H1 (cell line): ENCODE measurements around the gene PREX1.

Source experiments
- CHD1 ChIP-seq: IDR thresholded peaks from 2 replicates; pipeline ENCODE4 v1.6.1; 2012; ENCODE audit warnings: low read depth, low read length, improper control_type of control experiment
- CREB1 ChIP-seq: IDR thresholded peaks from 2 replicates; pipeline ENCODE4 v1.6.1; 2012; ENCODE audit warnings: inconsistent platforms
- CTCF ChIP-seq, 3 experiments: IDR thresholded peaks; 1 replicate in 2 of 3; 2 replicates in 1 of 3; pipeline versions ENCODE4 v1.5.1 to v1.6.1; 2011; ENCODE audit warnings: low read length in 3 of 3, mild to moderate bottlenecking in 3 of 3, inconsistent platforms in 2 of 3, low read depth in 1 of 3, moderate library complexity in 1 of 3; ENCODE audit not compliant: insufficient read depth in 1 of 3; ENCODE audit errors: control extremely low read depth in 1 of 3
- EP300 ChIP-seq, 2 experiments: IDR thresholded peaks; 1 replicate in 1 of 2; 2 replicates in 1 of 2; pipeline ENCODE4 v1.6.1; 2011 to 2012; ENCODE audit warnings: low read depth in 2 of 2, low read length in 2 of 2, mild to moderate bottlenecking in 2 of 2, borderline replicate concordance in 1 of 2, inconsistent platforms in 1 of 2, moderate library complexity in 1 of 2
- EZH2 ChIP-seq: fragments of 200-600 bp; sonication (generic); IDR thresholded peaks from 2 replicates; pipeline ENCODE4 v1.7.1; 2012; ENCODE audit warnings: low read depth, mild to moderate bottlenecking, moderate library complexity, low read length, inconsistent platforms; ENCODE audit not compliant: severe bottlenecking
- JUN ChIP-seq: IDR thresholded peaks from 2 replicates; pipeline ENCODE4 v1.6.1; 2011; ENCODE audit warnings: low read depth, mild to moderate bottlenecking, improper control_type of control experiment, low read length
- POLR2A ChIP-seq, 2 experiments: IDR thresholded peaks; 1 replicate in 1 of 2; 2 replicates in 1 of 2; pipeline ENCODE4 v1.6.1; 2011; ENCODE audit warnings: low read depth in 2 of 2, low read length in 2 of 2, mild to moderate bottlenecking in 2 of 2; ENCODE audit errors: control extremely low read depth in 1 of 2
- POLR2AphosphoS5 ChIP-seq: IDR thresholded peaks from 2 replicates; pipeline ENCODE4 v1.6.1; 2011; ENCODE audit warnings: low read depth, low read length
- TF ChIP-seq, protein P1 (sequence below): IDR thresholded peaks from 2 replicates; pipeline ENCODE4 v1.6.1; 2012; ENCODE audit warnings: low read length, inconsistent platforms
- TF ChIP-seq, protein P2 (sequence below): IDR thresholded peaks from 2 replicates; pipeline ENCODE4 v1.6.1; 2012; ENCODE audit warnings: inconsistent platforms

DNA sequence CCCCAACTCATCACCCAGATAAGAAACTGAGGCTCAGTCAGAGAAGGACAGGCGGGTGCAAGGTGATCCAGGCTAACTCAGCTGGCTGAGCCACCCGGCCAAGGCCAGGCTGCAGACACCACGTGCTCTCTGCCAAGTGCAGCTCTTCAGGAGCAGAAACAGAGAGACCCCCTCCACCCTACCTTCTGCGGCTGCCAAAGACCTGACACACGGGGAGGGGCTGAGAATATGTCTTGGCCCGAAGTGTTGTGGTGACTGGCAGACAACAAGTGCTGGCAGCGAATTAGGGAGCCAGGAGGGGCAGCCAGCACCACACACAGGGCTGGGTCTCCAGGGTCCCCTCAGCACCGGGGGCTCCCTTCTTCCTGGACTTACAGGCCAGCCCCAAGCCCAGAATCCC is 22.5 kb downstream of the PREX1 start:
- no peak for TF ChIP-seq POLR2A (IDR thresholded peaks at IDR 0.05; ENCODE audit: control extremely low read depth in 1 of 2, low read depth in 2 of 2, low read length in 2 of 2)
- no peak for TF ChIP-seq EP300 (IDR thresholded peaks at IDR 0.05; ENCODE audit: borderline replicate concordance in 1 of 2, low read depth in 2 of 2, low read length in 2 of 2)
- no peak for TF ChIP-seq CTCF (IDR thresholded peaks at IDR 0.05; ENCODE audit: control extremely low read depth in 1 of 3, insufficient read depth in 1 of 3, low read depth in 1 of 3, low read length in 3 of 3)
- TF ChIP-seq CHD1: no peak
- TF ChIP-seq, protein P1, sequence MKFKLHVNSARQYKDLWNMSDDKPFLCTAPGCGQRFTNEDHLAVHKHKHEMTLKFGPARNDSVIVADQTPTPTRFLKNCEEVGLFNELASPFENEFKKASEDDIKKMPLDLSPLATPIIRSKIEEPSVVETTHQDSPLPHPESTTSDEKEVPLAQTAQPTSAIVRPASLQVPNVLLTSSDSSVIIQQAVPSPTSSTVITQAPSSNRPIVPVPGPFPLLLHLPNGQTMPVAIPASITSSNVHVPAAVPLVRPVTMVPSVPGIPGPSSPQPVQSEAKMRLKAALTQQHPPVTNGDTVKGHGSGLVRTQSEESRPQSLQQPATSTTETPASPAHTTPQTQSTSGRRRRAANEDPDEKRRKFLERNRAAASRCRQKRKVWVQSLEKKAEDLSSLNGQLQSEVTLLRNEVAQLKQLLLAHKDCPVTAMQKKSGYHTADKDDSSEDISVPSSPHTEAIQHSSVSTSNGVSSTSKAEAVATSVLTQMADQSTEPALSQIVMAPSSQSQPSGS: no peak
- TF ChIP-seq JUN: no peak
- TF ChIP-seq POLR2AphosphoS5: no peak
- TF ChIP-seq, protein P2, sequence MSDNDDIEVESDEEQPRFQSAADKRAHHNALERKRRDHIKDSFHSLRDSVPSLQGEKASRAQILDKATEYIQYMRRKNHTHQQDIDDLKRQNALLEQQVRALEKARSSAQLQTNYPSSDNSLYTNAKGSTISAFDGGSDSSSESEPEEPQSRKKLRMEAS: no peak
- no peak for TF ChIP-seq EZH2
- no peak for TF ChIP-seq CREB1
